ENCODE data around the gene ZNF710. TPM values are rescaled to one million over a fixed set of nuclear protein-coding genes. Genes with fewer than 3 reads are reported as not detected.
"Not testable (repeated sequence)": the region's sequence is repeated elsewhere in the genome, so short reads cannot be mapped to it uniquely, and the experiment has no call there.

Gene ZNF710
- total RNA-seq, 1 experiment from 2014 or later, result 27.3 TPM

GRCh38 chr15:90105521-90105920, 104.4 kb downstream of the ZNF710 start:
- Histone ChIP-seq H3K27ac (ENCODE audit: low read depth, low read length, poor library complexity, severe bottlenecking) (no peak overlapping the region), H3K36me3 (ENCODE audit: insufficient read depth, low read length, poor library complexity, severe bottlenecking) (no peaks in the 10 kb centered on the region), H3K4me3 (ENCODE audit: low read depth, low read length, poor library complexity, severe bottlenecking) (no peak overlapping the region), H3K27me3 (replicated peaks; ENCODE audit: insufficient read depth, low read depth, low read length, poor library complexity) (no peaks in the 10 kb centered on the region), H3K4me1 (ENCODE audit: insufficient read depth, low read length, poor library complexity, severe bottlenecking) (peaks cover 8% of the 10 kb centered on the region), H3K9me3 (ENCODE audit: low read depth, low read length, poor library complexity, severe bottlenecking) (no peaks in the 10 kb centered on the region)
- no peak for TF ChIP-seq EZH2 (IDR thresholded peaks at IDR 0.05; ENCODE audit: borderline replicate concordance, low read depth, low read length, poor library complexity, severe bottlenecking)
- TF ChIP-seq CTCF (conservative IDR thresholded peaks at IDR 0.05; ENCODE audit: low read depth, low read length), result no peak
- intact Hi-C loops (cut with micrococcal nuclease; ENCODE audit: unreplicated experiment), result no loop called here
- no peak for DNase-seq (ENCODE audit: low spot score)
- ChIA-PET CTCF (interaction anchor here (0.6 kb wide), 1 partner anchor 34 kb away, joined by 5 read pairs; no protein-coding TSS in a partner anchor), POLR2A (ENCODE audit: low non-redundant PET) (no interaction called here)
- BruUV-seq (replicated peaks), result no TSS peak

- TF ChIP-seq EZH2 (IDR thresholded peaks at IDR 0.05; ENCODE audit: borderline replicate concordance, low read depth, low read length, poor library complexity, severe bottlenecking) (no peak), CTCF (conservative IDR thresholded peaks at IDR 0.05; ENCODE audit: low read depth, low read length) (no peak)
- intact Hi-C loops (cut with micrococcal nuclease; ENCODE audit: unreplicated experiment), result no loop called here
- no TSS peak for BruUV-seq (replicated peaks)
- Histone ChIP-seq H3K27me3 (replicated peaks; ENCODE audit: insufficient read depth, low read depth, low read length, poor library complexity) (no peaks in the 10 kb centered on the region), H3K9me3 (ENCODE audit: low read depth, low read length, poor library complexity, severe bottlenecking) (no peaks in the 10 kb centered on the region), H3K36me3 (ENCODE audit: insufficient read depth, low read length, poor library complexity, severe bottlenecking) (no peaks in the 10 kb centered on the region), H3K4me3 (ENCODE audit: low read depth, low read length, poor library complexity, severe bottlenecking) (no peak overlapping the region), H3K27ac (ENCODE audit: low read depth, low read length, poor library complexity, severe bottlenecking) (no peak overlapping the region), H3K4me1 (ENCODE audit: insufficient read depth, low read length, poor library complexity, severe bottlenecking) (no peaks in the 10 kb centered on the region)
- DNase-seq (ENCODE audit: low spot score), result peak; percentile 62
- ChIA-PET CTCF (interaction anchor here (0.5 kb wide), 1 partner anchor 232 kb away, joined by 5 read pairs; no protein-coding TSS in a partner anchor), POLR2A (ENCODE audit: low non-redundant PET) (no interaction called here)
Observed at GRCh38 chr15:90106522-90107117, 105.5 kb downstream of the ZNF710 start.

GRCh38 chr15:90108038-90108437, 106.9 kb downstream of the ZNF710 start:
- BruUV-seq (replicated peaks); intact Hi-C loops (cut with micrococcal nuclease; ENCODE audit: unreplicated experiment); CTCF ChIA-PET; H3K4me1 ChIP-seq (ENCODE audit: insufficient read depth, low read length, poor library complexity, severe bottlenecking); POLR2A ChIA-PET (ENCODE audit: low non-redundant PET); H3K9me3 ChIP-seq (ENCODE audit: low read depth, low read length, poor library complexity, severe bottlenecking); H3K4me3 ChIP-seq (ENCODE audit: low read depth, low read length, poor library complexity, severe bottlenecking); DNase-seq (ENCODE audit: low spot score); H3K27me3 ChIP-seq (replicated peaks; ENCODE audit: insufficient read depth, low read depth, low read length, poor library complexity); H3K27ac ChIP-seq (ENCODE audit: low read depth, low read length, poor library complexity, severe bottlenecking); H3K36me3 ChIP-seq (ENCODE audit: insufficient read depth, low read length, poor library complexity, severe bottlenecking): not testable (repeated sequence)

- H3K36me3 ChIP-seq (ENCODE audit: insufficient read depth, low read length, poor library complexity, severe bottlenecking); BruUV-seq (replicated peaks); H3K27me3 ChIP-seq (replicated peaks; ENCODE audit: insufficient read depth, low read depth, low read length, poor library complexity); H3K27ac ChIP-seq (ENCODE audit: low read depth, low read length, poor library complexity, severe bottlenecking); intact Hi-C loops (cut with micrococcal nuclease; ENCODE audit: unreplicated experiment); DNase-seq (ENCODE audit: low spot score); H3K9me3 ChIP-seq (ENCODE audit: low read depth, low read length, poor library complexity, severe bottlenecking); CTCF ChIA-PET; H3K4me3 ChIP-seq (ENCODE audit: low read depth, low read length, poor library complexity, severe bottlenecking); H3K4me1 ChIP-seq (ENCODE audit: insufficient read depth, low read length, poor library complexity, severe bottlenecking): not testable (repeated sequence)
- POLR2A ChIA-PET (ENCODE audit: low non-redundant PET), result interaction anchor here (0.6 kb wide), 1 partner anchor 390 kb away, joined by 3 read pairs; no protein-coding TSS in a partner anchor
Observed at GRCh38 chr15:90109163-90109751, 108.1 kb downstream of the ZNF710 start.

All from A673 (cell line).